Activated T-cell treated with anti-CD3 and anti-CD28 coated beads, Interleukin-2, amount 50 U/mL, for 1 hour (primary cell): ENCODE measurements around the gene RHOT2.
A peak's percentile ranks its signal among the peaks of the same experiment; 100 is the strongest.

Experiments used
- DNase-seq: peaks from one replicate; pipeline ENCODE4 v3.0.0-alpha.2; 2020

RHOT2 gene

DNA sequence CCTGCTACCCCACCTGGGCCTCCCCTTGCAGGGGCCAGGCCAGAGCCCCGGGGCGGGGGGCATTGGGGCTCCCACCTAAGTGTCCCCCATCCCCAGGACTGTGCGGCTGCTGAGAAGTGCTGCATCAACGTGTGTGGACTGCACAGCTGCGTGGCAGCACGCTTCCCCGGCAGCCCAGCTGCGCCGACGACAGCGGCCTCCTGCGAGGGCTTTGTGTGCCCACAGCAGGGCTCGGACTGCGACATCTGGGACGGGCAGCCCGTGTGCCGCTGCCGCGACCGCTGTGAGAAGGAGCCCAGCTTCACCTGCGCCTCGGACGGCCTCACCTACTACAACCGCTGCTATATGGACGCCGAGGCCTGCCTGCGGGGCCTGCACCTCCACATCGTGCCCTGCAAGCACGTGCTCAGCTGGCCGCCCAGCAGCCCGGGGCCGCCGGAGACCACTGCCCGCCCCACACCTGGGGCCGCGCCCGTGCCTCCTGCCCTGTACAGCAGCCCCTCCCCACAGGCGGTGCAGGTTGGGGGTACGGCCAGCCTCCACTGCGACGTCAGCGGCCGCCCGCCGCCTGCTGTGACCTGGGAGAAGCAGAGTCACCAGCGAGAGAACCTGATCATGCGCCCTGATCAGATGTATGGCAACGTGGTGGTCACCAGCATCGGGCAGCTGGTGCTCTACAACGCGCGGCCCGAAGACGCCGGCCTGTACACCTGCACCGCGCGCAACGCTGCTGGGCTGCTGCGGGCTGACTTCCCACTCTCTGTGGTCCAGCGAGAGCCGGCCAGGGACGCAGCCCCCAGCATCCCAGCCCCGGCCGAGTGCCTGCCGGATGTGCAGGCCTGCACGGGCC, 35.2 kb upstream of the RHOT2 start:
- no peak for DNase-seq

DNA sequence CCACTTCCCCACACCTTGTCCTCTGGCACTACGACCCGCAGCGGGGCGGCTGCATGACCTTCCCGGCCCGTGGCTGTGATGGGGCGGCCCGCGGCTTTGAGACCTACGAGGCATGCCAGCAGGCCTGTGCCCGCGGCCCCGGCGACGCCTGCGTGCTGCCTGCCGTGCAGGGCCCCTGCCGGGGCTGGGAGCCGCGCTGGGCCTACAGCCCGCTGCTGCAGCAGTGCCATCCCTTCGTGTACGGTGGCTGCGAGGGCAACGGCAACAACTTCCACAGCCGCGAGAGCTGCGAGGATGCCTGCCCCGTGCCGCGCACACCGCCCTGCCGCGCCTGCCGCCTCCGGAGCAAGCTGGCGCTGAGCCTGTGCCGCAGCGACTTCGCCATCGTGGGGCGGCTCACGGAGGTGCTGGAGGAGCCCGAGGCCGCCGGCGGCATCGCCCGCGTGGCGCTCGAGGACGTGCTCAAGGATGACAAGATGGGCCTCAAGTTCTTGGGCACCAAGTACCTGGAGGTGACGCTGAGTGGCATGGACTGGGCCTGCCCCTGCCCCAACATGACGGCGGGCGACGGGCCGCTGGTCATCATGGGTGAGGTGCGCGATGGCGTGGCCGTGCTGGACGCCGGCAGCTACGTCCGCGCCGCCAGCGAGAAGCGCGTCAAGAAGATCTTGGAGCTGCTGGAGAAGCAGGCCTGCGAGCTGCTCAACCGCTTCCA, 34.4 kb upstream of the RHOT2 start:
- no peak for DNase-seq

DNA sequence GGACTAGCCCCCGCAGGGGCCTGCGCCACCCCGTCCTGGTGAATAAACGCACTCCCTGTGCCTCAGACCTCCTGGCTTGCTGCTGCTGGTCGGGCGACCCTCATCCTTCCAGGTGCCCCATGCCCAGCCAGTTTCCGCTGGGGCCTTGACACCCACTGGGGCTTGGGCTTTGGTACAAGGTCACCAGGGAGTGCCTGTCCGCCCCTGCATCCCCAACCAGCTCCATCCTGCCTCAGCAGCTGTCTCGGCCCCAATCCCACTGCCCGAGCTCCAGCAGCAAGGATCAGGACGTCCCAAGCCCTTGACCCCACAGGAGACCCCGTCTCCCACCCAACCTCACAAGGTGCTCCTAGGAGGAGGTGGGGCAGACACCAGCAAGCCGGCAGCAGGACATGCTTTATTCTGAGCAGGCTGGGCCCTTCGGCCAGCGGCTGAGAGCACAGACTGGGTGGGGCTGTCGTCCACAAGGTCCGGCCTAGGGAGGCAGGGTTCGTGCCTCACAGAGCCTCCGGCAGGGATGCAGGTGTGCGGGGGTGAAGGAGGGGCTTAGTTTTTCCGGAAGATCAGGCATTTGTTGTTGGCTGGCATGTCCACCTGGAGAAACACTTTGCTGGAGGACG, 33.8 kb upstream of the RHOT2 start:
- no peak for DNase-seq

DNA sequence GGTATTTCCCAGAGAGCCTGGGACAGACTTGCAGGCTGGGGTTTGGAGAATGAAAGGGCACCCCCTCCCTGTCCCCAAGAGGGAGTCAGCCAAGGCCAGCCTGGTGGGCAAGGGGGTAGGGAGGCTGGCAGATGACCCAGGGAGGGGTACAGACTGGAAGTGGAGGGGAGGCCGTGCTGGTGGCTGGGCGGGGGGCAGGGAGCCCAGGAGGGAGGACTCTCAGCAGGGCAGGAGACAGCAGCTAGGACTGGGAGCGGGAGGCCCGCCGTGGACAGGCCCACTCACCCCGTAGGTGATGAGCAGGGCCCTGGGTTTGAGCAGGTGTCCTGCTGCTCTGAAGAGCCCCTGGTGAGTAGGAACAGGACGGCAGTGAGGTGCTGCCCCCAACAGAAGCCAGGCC, 32.9 kb upstream of the RHOT2 start:
- DNase-seq: no peak

DNA sequence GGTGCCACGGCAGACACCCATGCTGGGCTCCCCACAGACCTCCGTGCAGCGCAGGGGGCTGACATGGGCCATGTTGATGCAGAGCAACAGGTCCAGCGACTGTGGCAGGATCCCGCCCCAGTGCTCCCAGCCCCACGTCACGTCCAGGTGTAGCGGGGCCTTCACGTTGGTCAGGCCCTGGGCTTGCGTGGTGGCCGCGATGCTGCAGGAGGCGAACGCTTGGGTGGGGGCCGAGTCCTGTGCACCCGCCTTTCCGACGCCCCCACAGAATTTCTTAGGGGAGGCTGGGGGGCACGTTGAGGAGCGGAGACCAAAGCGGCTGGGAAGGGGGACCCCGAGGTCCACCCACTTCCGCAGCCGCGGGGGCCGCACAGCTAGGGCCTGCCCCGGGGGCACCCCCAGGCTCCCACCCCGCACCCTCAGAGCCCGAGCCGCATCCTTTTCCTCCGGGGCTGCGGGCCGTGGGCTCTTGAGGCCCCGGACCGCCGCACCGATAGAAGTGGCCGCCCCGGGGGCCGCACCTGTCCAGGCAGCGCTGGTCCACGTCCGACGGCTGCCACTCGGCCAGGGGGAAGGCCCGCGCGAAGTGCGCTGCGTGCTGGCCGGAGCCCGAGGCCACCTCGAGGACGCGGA, 32.2 kb upstream of the RHOT2 start:
- DNase-seq: no peak

DNA sequence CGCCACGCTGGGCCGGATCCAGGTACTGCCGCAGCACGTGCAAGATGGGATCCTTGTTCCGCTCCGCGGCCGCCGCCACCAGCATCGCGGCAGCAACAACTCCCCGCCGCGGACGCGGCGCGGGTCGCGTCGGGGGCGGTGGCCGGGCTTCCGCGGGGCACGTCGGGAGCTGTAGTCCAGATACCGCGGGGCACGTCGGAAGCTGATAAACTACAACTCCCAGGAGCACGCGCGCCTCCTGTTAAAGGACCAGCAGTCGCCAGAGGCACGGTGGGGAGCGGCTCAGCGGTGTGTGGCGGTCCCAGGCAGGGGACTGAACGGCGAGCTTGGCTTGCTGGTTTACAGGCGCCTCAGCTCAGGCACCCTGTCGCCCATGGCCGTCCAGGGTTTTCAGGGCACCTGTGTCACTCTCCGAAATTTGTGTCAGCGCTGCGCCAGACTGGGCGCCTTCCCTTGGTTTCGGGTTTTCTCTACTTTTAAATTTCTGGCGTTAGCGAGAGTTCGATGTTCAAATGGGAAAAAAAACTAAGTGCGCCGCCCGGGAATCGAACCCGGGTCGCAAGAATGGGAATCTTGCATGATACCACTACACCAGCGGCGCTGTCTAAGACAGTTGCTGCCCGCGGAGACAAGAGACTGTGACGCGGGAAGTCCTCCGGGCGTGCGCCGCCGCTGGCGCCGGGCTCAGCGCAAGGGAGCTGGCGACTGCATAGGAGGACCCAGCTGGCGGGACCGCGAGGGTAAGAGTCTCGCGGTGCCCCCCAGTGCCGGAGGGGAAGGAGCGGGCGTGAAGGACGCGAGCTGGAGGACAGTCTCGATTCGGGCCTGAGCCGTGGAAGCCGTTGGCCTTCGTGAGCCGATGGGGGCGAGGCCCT, 31.5 kb upstream of the RHOT2 start, which contains the start of gene METTL26:
Gene METTL26, minus strand, starts transcription at position 100 of the 875 bp plus-strand sequence. Its CDS starts 15 bp downstream, at position 85.
- DNase-seq: peak; percentile 95

DNA sequence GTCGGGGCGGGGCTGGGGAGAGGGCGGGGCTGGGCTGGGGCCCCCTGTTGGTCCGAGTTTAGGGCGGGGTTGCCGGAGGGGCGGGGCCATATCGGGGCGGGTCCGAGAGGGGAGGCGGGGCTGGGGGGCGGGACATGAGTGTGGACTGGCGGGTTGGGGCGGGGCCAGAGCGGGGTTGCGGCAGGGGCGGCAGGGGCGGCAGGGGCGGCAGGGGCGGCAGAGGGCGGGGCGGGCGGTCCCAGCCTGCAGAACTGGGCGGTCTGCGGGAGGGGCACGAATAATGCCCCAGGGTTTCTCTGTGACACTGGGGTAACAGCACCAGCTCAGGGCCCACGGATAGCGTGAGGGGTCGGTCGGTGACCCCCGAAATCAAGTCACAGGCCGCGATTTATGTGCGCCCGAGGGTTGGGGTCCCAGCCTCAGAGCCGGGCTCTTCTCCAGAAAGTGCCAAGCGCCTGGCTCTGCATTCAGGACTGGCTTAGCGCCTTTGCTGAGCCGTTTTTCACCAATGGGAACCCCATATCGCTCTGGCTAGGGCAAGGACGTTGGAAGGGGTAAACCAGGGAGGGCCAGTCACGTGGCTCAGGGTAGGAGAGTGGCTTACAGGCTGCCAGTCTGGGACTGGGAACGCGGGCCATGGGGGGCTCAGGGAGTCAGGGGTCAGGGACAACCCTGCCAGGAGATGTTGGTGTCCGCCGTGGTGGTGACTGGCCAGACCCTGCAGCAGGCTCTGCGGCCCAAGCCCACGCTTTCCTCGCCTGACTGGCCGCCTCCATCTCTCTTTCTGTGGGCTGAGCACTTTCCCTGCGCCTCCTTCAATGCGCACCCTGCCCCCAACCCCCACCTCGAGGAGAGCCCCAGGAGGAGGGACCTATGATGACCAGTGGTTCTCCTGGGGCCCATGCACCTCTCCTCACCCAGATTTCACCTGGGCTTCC, 30.6 kb upstream of the RHOT2 start:
- DNase-seq: peak; percentile 38

DNA sequence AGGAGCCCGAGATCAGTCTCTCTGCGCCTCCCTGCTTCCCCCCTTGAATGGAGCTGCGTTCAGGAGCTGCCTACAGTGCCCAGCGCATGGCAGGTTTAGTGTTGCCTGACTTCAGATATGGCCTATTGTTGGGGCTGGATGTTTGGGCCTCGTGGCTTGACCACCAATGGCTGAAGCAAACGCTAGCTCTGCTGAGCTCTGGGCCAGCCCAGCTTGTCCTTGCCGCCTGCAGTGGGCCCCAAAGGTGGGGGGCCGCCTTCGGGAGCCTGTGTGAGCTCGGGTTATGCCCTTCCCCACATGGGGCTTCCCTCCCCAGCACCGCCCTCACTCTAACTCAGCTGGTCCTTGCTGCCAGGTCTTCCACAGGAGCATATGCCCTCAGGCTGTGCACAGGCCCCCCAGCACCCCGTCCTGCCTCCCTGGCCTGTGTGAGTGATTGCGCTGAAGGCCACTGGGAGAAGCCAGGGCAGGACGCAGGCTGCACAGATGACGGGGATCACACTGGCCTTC, 29.8 kb upstream of the RHOT2 start:
- DNase-seq: no peak

DNA sequence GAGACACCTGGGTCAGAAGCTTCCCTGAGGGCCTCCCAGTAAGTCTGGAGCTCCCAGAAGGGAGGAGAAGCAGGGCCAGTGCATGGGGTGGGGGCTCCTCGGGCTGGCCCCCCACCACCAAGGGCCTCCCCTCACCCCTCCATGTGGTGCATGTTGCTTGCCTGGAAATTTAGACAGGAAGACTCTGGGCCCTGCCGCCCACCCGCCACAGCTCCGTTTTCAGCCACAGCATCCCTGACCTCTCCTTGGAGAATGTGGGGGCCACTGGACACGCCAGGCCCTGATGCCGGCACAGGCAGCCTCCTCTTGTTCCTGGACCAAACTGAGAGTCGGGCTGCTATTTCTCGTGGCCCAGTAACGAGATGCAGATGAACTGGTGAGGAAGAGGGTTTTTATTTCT, 29.1 kb upstream of the RHOT2 start:
- no peak for DNase-seq

DNA sequence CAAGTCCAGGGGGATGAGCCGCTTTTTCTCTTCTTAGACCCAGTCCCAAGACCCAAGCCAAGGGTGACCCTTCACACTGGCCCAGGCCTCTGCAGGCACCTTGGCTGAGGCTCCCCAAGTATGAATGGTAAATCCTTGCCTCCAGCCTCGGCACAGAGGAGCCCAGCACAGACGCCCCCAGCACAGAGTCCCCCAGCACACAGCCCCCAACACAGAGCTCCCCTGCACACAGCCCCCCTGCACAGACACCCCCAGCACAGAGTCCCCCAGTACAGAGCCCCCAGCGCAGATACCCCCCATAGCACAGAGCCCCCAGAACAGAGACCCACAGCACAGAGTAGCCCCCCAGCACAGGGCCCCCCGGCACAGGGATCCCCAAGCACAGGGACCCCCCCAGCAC, 27.3 kb upstream of the RHOT2 start:
- DNase-seq: no peak

DNA sequence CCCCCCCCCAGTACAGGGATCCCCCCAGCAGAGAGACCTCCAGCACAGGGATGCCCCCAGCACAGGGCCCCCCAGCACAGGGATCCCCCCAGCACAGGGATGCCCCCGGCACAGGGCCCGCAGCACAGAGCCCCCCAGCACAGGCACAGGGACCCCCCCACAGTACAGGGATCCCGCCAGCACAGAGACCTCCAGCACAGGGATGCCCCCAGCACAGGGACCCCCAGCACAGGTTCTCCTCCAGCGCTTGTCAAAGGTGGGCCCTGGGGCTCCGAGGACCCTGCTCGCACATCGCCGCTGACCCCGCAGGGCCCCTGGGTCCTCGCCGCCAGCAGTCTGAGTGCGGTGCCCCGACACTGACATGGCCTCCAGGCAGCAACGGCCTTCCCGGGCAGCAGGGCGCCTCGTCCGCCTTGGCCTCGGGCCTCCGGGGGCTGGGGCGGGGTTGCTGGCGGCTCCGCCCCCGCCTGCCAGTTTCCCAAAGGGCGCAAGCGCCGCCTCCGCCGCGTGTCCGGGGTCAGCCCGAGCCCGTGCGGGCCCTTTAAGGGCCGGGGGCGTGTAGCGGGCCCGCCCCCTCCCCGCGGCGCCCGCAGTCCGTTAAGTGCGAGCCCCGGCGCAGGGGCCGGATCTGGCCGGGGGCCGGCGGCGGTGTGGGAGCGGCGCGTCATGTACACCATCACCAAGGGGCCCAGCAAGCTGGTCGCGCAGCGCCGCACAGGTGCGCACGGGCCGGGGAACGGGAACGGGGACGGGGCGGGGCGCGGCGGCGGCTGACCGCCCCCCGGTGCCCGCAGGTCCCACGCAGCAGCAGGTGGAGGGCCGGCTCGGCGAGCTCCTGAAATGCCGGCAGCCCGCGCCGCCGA, 26.4 kb upstream of the RHOT2 start, which contains the start of gene MCRIP2:
Gene MCRIP2, plus strand, starts transcription at position 503 of the 863 bp plus-strand sequence. Its CDS starts 164 bp downstream, at position 667.
- peak; percentile 69 for DNase-seq

DNA sequence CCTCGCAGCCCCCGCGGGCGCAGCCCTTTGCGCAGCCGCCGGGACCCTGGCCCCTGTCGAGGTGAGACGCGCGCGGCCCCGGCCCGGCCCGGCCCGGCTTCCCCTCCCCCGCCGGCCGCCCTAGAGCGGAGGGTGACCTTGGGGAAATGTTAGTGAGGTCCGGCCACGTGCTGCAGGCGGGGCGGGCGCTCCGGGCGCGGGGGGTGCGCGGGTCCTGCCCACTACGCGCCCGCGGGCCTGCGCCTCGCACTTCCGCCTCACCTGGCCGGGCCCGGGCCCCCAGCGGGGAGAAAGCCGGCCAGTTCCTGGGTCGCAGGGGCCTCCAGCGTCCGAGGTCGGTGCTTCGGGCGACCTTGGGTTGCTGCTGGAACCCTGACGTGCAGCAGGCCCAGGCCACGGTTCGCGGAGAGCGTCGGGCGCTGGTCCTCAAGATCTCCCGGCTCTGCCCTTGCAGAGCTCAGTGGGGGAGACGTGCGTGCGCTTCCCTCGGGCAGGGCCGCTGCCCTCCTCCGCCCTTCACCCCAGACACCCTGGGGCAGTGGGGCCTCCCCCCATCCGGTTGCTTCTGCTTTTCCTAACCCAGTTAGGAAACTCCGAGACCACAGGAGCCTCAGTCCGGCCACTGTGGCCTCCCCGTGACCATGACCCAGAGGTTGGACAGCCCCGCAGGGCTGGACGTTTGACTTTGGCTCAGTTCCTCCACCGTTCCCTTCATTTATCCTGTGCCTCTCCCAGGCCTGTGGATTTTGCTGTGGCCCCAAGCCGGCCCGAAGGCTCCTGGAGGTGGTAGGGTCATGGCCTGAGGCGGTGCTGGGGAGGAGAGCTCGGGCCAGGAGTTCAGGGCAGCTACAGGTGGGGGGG, 25.5 kb upstream of the RHOT2 start:
- peak; percentile 39 for DNase-seq

DNA sequence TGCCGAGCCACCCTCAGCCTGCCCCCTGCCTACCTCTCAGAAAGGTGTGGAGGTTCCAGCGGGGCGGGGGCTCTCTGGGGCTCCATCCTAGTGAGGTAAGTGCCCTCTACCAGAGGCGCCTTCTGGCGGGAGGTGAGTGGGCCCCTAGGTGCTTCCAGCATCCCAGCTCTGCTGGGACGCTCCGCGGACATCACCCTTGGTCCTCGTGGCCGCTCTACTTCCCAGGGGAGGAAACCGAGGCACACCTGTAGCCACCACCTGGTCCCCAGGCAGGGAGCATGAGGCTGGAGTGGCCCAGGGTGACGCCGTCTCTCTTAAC, 24.9 kb upstream of the RHOT2 start:
- DNase-seq: no peak

DNA sequence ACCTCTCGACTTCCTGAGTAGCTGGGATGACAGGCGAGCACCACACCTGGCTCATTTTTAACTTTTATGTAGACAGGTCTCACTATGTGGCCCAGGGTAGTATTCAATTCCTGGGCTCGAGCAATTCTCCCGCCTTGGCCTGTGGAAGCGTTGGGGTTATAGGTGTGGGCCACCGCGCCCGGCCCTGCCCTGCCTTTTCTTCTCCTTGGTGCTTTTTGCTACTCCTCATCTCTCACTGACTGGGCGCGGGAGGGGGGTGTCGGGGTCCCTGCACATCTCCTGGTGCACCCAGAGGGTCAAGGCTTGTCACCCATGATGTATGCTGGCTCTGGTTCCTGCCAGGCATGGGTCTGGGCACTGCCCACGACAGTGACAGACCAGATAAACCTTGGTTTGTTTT, 23.4 kb upstream of the RHOT2 start:
- no peak for DNase-seq

DNA sequence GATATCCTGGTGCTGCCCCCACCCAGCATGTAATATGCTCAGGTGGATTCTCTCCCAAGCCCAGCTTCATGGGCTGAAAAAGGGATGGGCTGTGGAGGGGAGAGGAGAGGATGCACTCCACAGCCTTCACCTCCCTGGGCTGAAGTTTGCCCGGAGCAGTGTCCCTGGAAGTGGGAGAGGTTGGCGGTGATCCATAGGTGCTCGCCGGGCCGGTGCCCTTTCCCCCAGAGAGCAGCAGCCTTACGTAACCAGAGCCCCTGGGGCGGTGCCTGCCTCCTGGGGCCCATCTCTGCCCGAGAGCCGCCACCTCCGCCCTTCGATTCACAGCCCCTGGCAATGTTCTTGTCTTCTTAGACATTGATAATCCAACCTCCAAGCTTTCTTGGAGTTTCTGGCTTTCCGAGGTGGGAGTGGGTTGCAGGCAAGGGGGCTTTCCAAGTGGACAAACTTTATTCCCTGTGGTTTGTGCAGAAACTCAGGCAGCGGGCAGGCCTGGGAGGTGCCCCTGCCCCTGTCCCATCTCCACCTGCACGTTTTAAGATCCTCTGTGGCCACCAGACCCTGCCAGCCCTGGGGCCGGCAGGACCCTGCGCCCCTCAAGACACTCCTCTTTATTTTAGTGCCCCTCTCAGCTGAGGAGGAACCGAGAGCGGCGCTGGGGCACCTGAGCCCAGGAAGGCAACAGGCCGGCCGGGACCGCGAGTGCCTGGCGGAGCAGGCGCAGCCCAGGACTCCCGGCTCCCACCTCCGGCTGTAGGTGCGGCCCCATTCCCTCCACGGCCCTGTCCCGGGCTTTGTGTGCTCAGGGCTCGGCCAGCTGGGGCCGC, 21.9 kb upstream of the RHOT2 start:
- no peak for DNase-seq

DNA sequence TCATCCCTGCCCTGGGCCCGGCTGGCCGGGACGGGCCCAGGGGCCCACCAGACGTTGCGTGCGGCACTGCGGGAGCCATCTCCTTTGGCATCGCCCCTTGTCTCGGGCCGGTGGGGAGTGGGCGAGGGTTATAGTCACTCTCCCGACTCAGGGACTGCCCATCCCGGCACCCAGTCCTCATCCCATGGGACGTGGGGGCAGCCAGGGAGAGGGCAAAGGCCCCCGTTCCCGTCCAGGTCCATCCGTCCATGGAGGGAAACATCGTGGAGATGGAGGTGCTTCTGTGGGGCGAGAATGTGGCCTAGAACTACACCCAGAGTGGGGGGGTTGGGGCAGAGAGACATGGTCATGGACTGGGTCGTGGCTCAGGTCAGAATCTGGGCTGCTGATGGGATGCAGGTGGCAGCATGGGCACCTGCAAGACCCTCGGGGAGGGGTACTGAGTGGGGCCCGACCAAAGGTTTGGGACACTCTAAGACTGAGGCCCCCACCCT, 21.2 kb upstream of the RHOT2 start:
- no peak for DNase-seq

DNA sequence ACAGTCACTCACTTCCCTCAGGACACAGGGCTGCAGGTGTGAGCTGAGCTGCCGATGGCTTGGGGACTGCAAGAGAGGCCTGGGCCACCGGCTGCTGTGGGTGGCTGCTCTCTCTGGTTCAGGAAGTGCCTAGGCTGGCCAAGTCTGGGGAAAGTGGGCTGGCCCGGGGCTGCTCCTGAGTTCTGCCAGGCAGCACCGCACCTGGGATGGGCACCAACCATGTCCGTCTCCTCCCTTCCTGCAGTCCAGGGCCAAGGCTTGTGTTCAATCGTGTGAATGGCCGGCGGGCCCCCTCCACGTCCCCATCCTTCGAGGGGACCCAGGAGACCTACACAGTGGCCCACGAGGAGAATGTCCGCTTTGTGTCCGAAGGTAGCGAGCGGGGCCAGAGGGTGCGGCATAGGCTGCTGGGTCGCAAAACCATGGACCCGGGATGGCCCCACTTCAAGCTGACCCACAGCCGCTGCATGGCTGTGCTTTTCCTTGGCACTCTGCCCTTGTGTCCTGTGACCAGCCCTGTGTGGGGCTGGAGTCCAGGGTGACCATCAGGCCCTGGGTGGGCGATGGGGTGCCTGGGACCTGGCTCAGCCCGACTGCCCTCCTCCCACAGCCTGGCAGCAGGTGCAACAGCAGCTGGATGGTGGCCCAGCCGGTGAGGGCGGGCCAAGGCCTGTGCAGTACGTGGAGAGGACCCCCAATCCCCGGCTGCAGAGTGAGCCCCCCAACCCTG, 20.6 kb upstream of the RHOT2 start:
- DNase-seq: no peak
